ENCODE measurements around the gene KSR2.
A peak's percentile ranks its signal among the peaks of the same experiment; 100 is the strongest.

Gene KSR2

DNA sequence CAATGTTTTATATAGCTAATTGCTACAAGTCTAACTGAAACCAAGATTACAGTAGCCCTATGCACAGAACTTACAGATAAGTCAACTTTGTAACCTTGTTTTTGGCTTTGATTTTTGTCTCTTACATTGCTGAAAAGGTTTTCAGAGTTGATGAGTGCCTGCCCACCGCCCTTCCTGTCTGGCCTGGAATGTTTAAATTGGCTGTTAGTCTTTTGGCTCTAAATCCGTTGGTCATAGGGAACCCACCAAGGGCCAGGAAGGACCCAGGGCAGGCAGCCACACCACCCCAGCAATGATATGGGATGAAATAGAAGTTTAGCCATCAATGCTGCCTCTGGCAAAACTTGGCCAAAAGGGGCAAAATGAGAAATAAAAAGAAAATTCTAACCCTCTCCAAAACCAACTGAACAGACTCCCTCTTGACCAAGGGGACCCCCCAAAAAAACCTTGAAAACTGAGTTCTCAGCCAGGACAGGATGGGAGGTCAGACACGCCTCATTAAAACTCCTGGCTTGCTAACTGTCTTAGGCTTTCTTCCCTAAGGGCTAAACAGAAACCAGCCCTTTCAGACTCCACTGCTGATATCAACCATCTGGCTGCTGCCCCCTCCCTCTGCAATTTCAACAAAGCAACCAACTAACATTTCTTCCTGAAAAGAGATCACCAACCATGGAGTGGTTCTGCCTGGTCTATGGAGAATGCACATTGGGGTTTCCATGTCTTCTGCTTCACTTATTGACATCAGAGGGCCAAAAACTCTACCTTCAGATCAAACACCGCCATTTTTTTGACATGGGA lies 365.3 kb downstream of the KSR2 start:
- DNase-seq = no peak

DNA sequence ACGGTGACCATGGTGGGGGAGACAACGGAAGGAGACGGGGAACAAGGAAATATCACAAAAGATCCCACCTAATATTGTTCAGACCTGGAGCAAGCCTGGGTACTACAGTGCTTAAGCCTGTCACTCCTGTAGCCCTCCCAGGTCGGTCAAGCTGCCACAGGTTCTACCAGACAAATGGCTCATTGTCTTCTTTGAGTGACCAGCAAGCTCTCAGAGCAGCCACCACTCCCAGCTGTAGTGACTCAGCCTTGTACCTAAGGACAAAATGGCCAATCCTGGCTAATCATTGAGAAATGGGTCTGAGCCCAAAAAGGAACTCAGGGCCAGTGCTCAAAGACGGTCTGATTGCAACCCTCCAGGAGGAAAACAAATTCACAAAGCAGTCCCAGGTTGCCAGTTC lies 368.9 kb downstream of the KSR2 start:
- no peak for DNase-seq

- no peak for DNase-seq
These were observed 371.8 kb downstream of the KSR2 start for GRCh38 chr12:117596968-117597367.

DNA sequence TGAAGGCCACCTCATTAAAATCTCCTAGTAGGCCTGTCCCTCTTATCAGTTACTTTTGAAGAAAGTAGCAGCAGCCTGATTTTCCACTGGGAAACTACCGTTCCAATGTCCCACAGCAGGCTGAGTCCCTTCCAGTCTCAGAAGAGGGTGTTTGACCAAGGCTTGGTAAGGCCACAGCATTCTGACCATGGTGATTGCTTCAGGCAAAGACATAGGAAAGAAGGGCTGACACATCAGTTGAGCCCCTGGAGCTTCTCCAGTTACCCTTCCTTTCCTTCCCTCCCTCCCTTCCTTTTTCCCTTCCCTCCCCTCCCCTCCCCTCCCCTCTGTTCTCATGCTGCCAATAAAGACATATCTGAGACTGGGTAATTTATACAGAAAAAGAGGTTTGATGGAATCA lies 373.0 kb downstream of the KSR2 start:
- no peak for DNase-seq

GRCh38 chr12:117594481-117594880 lies 374.3 kb downstream of the KSR2 start:
- no peak for DNase-seq

GRCh38 chr12:117593815-117594400 lies 374.9 kb downstream of the KSR2 start:
- no peak for DNase-seq

GRCh38 chr12:117592588-117593305 lies 376.0 kb downstream of the KSR2 start:
- no peak for DNase-seq

DNA sequence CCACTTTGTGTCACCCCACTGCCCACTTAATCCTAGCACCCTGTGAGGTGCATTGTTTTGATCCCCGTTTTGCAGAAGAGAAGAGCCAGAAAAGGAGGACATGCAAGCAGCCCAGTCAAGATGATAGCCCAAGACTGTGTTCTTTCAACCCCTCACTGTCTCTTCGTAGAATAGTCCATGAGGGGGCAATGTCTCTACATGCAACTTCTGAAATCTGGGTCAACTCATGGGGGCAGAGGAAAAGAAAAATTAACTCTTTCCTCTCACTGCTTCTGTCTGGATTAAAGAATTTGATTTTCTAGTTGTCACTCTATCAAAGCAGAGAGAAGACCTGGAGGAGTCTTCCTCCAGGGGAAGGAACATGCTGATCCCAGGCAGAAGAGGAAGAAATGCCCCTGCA lies 377.8 kb downstream of the KSR2 start:
- no peak for DNase-seq

- no peak for DNase-seq
These were observed 378.4 kb downstream of the KSR2 start for GRCh38 chr12:117590386-117590785.

DNA sequence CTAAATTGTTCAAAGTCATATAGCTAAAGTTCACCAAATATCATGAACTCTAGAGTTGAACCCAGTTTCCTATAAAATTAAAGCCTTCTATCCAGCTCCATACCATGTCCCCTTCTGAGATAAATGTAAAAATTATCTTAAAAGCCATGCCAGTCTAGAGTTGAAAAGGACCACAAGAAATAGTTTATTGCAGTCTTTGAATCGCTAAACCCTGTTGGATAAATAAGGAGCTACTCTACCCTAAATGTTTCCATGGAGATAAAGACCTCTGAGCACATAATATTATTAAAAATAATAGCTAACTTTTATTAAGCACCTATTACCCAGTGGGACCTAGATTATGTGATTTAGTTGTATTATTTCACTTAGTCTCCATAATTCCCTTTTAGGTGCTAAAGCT lies 379.8 kb downstream of the KSR2 start:
- no peak for DNase-seq

- DNase-seq = peak; percentile 28
These were observed 381.0 kb downstream of the KSR2 start for GRCh38 chr12:117587631-117588287.

GRCh38 chr12:117583677-117584225 lies 385.0 kb downstream of the KSR2 start:
- DNase-seq = no peak

GRCh38 chr12:117583092-117583491 lies 385.7 kb downstream of the KSR2 start:
- no peak for DNase-seq

DNA sequence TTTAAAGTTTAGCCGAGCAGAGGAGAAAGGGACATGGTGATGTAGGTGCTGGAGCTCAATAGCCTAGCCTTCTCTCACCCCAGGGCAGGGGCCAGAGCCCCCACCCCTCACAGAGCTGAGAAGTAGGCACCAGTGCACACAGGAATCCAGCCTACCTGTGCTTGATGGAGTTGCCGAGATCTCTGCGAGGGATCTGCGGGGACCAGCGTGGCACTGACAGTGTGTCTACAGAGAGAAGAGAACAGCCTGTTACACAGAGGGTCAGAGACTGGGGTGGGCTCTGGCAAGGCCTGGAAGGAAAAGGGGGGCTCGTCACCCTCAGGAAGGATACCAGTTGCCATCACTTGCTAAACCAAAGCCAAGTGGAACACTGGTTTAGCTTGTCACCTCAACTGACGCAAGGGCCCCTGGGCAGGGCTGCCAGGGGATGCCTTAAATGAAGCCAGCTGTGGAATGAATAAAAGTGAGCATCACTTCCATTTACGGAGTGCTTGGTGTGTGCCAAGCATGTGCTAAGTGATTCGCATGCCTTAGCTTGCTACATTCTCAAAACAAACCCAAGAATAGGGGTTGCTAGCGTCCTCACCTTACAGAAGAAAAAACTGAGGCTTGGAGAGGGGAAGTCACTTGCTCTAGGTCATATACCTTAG lies 386.5 kb downstream of the KSR2 start:
- DNase-seq = no peak

DNA sequence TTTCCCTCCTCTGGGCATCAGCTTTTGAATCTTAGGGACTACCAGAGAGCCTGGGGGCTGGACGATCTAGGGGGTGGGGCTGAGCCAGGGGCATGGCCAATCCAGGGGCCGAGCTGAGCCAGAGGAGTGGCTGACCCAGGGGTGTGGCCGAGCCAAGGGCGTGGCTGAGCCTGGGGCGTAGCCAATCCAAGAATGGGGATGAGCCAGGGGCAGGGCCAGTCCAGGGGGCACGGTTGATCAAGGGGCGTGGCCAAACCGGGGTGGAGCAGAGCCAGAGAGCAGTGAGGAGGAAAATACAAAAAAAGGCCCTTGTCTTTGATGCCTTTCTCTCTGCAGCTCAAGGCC lies 388.1 kb downstream of the KSR2 start:
- no peak for DNase-seq

GRCh38 chr12:117580015-117580717 lies 388.6 kb downstream of the KSR2 start:
- DNase-seq = no peak

DNA sequence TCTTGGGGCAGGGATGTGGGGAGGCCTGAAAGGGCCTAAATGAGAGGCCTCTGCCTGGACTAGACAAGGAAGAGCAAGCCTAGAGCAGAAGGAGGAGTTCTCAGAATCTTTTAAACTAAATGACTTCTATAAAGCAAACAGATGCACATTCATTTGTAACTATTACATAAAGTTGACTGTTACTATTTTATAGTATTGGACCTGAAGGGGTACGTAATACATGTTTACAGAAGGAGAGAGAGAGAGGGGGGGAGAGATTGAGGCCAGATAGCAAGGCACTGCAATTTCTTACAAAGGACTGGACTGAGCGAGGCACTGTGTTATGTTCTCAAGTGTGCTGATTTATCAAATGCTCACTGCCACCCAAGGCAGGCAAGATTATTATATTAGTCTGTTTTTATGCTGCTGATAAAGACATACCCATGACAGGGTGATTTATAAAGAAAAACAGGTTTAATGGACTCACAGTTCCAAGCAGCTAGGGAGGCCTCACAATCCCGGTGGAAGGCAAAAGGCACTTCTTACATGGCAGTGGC lies 391.6 kb downstream of the KSR2 start:
- no peak for DNase-seq

DNA sequence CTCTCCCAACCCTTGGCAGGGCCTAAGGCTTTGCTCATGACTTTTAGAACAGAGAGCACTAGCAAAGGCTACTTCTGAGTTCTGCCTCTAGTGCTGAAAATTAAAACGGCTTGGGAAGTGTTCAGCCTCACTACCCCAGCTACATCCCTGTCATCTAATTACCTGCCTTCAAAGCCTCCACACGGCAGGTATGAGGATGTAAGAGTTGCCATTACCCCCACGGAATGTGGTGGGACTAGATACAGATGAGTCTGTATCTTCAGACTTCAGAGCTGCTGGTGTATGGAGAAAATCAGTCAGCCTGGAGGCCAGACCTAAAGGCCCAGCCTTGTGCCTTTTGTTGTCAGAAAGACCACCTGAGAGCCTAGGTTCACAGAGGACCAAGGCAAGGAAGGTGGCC lies 392.7 kb downstream of the KSR2 start:
- DNase-seq = no peak

DNA sequence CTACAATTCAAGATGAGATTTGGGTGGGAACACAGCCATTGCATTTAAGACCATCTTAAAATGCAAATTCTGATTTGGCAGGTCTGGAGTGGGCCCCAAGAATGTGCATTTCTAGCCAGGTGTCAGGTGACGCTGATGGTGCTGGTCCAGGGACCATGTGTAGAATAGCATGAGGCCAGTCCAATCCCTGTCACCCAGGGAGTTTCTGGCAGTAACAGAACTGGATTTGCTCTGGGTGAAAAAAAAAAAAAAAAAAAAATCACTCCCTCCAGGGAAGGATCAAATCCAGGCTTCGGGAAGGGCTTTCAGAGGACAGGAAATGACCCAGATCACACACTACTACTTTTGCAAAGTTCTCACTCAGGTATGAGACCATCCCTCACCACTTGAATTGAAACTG lies 394.1 kb downstream of the KSR2 start:
- DNase-seq = no peak

- no peak for DNase-seq
These were observed 396.0 kb downstream of the KSR2 start for GRCh38 chr12:117572755-117573154.

- DNase-seq = no peak
These were observed 397.5 kb downstream of the KSR2 start for GRCh38 chr12:117571321-117571720.

GRCh38 chr12:117570608-117571007 lies 398.2 kb downstream of the KSR2 start:
- no peak for DNase-seq

Data from GDM1 (cell line).